TTC549 (cell line): ENCODE results near the gene SLC44A2.

ENCODE experiments used
- FAIRE-seq: peaks from 2 replicates; lab custom pipeline; 2012; peaks lifted over from hg19 to GRCh38; lab: Jason Lieb, UNC

SLC44A2 gene

GRCh38 chr19:10615429-10616023 is 9.8 kb upstream of the SLC44A2 start:
- no peak for FAIRE-seq

GRCh38 chr19:10617409-10618121 is 7.8 kb upstream of the SLC44A2 start:
- FAIRE-seq = no peak

- FAIRE-seq = no peak
Observed at GRCh38 chr19:10618846-10619245, 6.5 kb upstream of the SLC44A2 start.

GRCh38 chr19:10620786-10621185 is 4.6 kb upstream of the SLC44A2 start:
- FAIRE-seq = no peak

GRCh38 chr19:10621966-10622365 is 3.4 kb upstream of the SLC44A2 start:
- FAIRE-seq = no peak

- FAIRE-seq = no peak
Observed at GRCh38 chr19:10624585-10624984, 768 bp upstream of the SLC44A2 start.

GRCh38 chr19:10625762-10626138 is 397 bp downstream of the SLC44A2 start:
- no peak for FAIRE-seq

GRCh38 chr19:10631874-10632273 is 6.5 kb downstream of the SLC44A2 start:
- no peak for FAIRE-seq

GRCh38 chr19:10634430-10634829 is 9.1 kb downstream of the SLC44A2 start:
- FAIRE-seq = no peak

GRCh38 chr19:10634963-10635362 is 9.6 kb downstream of the SLC44A2 start:
- no peak for FAIRE-seq

GRCh38 chr19:10636304-10636972 is 11.1 kb downstream of the SLC44A2 start:
- no peak for FAIRE-seq

- no peak for FAIRE-seq
Observed at GRCh38 chr19:10637894-10638293, 12.5 kb downstream of the SLC44A2 start.

GRCh38 chr19:10639836-10640235 is 14.5 kb downstream of the SLC44A2 start:
- no peak for FAIRE-seq

- FAIRE-seq = no peak
Observed at GRCh38 chr19:10640361-10640760, 15.0 kb downstream of the SLC44A2 start.

- no peak for FAIRE-seq
Observed at GRCh38 chr19:10641248-10641647, 15.9 kb downstream of the SLC44A2 start.

- no peak for FAIRE-seq
Observed at GRCh38 chr19:10642473-10643171, 17.3 kb downstream of the SLC44A2 start.

GRCh38 chr19:10643172-10643967 is 18.0 kb downstream of the SLC44A2 start:
- FAIRE-seq = no peak

GRCh38 chr19:10643968-10644259 is 18.6 kb downstream of the SLC44A2 start:
- no peak for FAIRE-seq

- no peak for FAIRE-seq
Observed at GRCh38 chr19:10644260-10645007, 19.1 kb downstream of the SLC44A2 start.

GRCh38 chr19:10646456-10647159 is 21.3 kb downstream of the SLC44A2 start:
- FAIRE-seq = no peak

GRCh38 chr19:10648360-10648759 is 23.0 kb downstream of the SLC44A2 start:
- no peak for FAIRE-seq
